A549 (cell line): ENCODE data around the gene UBA3.

Experiments used
- BHLHE40 ChIP-seq: IDR thresholded peaks from 2 replicates; pipeline ENCODE4 v1.6.1; 2012; ENCODE audit warnings: low read depth, low read length, inconsistent platforms
- CTCF ChIP-seq: fragments of >200 bp; sonication (Bioruptor Twin); formaldehyde crosslinking; IDR thresholded peaks from 3 replicates; pipeline ENCODE4 v1.5.1; 2016
- ELK1 ChIP-seq: fragments of 150-350 bp; IDR thresholded peaks from 2 replicates; pipeline ENCODE4 v1.6.1; 2014; ENCODE audit warnings: low read depth, mild to moderate bottlenecking, low read length
- EP300 ChIP-seq, 2 experiments: fragments of >200 bp; sonication (Bioruptor Twin); formaldehyde crosslinking; IDR thresholded peaks; 2 replicates in 1 of 2; 3 replicates in 1 of 2; pipeline ENCODE4 v1.6.1; 2016 to 2017
- JUN ChIP-seq, 2 experiments: fragments of >200 bp; sonication (Bioruptor Twin); formaldehyde crosslinking; IDR thresholded peaks; 2 replicates in 1 of 2; 3 replicates in 1 of 2; pipeline ENCODE4 v1.6.1; 2016 to 2017
- MYC ChIP-seq: IDR thresholded peaks from 2 replicates; pipeline ENCODE4 v1.6.1; 2012; ENCODE audit warnings: mild to moderate bottlenecking, inconsistent platforms, low read length, improper control_type of control experiment, borderline replicate concordance
- PHF8 ChIP-seq: fragments of 200-600 bp; sonication (generic); IDR thresholded peaks from 2 replicates; pipeline ENCODE4 v1.6.1; 2016; ENCODE audit warnings: low read depth, mild to moderate bottlenecking, antibody characterized with exemption, moderate library complexity, borderline replicate concordance
- POLR2A ChIP-seq: IDR thresholded peaks from 2 replicates; pipeline ENCODE4 v1.6.1; 2012; ENCODE audit warnings: mild to moderate bottlenecking, low read length
- REST ChIP-seq: fragments of 200-600 bp; sonication (generic); IDR thresholded peaks from 2 replicates; pipeline ENCODE4 v1.6.1; 2016; ENCODE audit warnings: antibody characterized with exemption, mild to moderate bottlenecking, moderate library complexity
- TFCP2L1 ChIP-seq: fragments of 250-450 bp; sonication (Bioruptor Pico); IDR thresholded peaks from 2 replicates; pipeline ENCODE4 v1.5.0; 2021; ENCODE audit warnings: mild to moderate bottlenecking
- USF2 ChIP-seq: fragments of 450-650 bp; IDR thresholded peaks from 2 replicates; pipeline ENCODE4 v1.6.1; 2014; ENCODE audit warnings: antibody characterized with exemption

- TF ChIP-seq PHF8 (no peak), CTCF (no peak), USF2 (no peak), POLR2A (no peak), REST (no peak), TFCP2L1 (no peak), MYC (no peak), ELK1 (no peak), BHLHE40 (no peak), JUN (IDR thresholded peaks at IDR 0.05) (no peak), EP300 (IDR thresholded peaks at IDR 0.05) (no peak)
Measured at GRCh38 chr3:69096299-69096698, 16.1 kb upstream of the UBA3 start.
